Peyer's patch (tissue), 4 donors: ENCODE data around the gene TCF4. TPM values are rescaled to one million over a fixed set of nuclear protein-coding genes. Genes with fewer than 3 reads are reported as not detected.

ENCODE experiments used
- DNase-seq, 3 donors: peaks; one replicate each; pipeline ENCODE4 v3.0.0-alpha.2; 2017 to 2019
- H3K27ac ChIP-seq, 4 donors: fragments of 200-600 bp; sonication (generic); one replicate each; pipeline ENCODE4 v1.5.1; 2016 to 2019
- H3K27me3 ChIP-seq, 2 donors: fragments of 200-600 bp; sonication (generic); one replicate each; pipeline ENCODE4 v1.5.1; 2019
- H3K36me3 ChIP-seq, 3 donors: fragments of 200-600 bp; sonication (generic); one replicate each; pipeline ENCODE4 v1.5.1; 2016 to 2019
- H3K4me1 ChIP-seq, 4 donors: fragments of 200-600 bp; sonication (generic); one replicate each; pipeline ENCODE4 v1.5.1; 2016 to 2019
- H3K4me3 ChIP-seq, 4 donors: fragments of 200-600 bp; sonication (generic); 1 replicate in 3 of 4; 2 replicates in 1 of 4; pipeline ENCODE4 v1.5.1; 2016 to 2019; ENCODE audit warnings: mild to moderate bottlenecking in 1 of 4
- H3K9me3 ChIP-seq, 4 donors: fragments of 200-600 bp; sonication (generic); one replicate each; pipeline ENCODE4 v1.5.1; 2016 to 2019; ENCODE audit warnings: mild to moderate bottlenecking in 1 of 4
- POLR2A ChIP-seq, 2 donors: fragments of 450-650 bp; IDR thresholded peaks; one replicate each; pipeline ENCODE4 v1.5.1; 2017; ENCODE audit warnings: antibody characterized with exemption in 2 of 2, mild to moderate bottlenecking in 2 of 2, moderate library complexity in 2 of 2
- total RNA-seq, 4 donors: library from RNA; depleted of rRNA; stranded (reverse); fragments of >200 nt; gene quantifications; one replicate each; pipeline ENCODE4 v1.1.0, GENCODE V29; 2016
- TF ChIP-seq, protein P1 (sequence below), 6 experiments: fragments of 450-650 bp in 4 of 6; fragments of 200-600 bp in 2 of 6; sonication (generic) in 1 of 6; IDR thresholded peaks; one replicate each; pipeline ENCODE4 v1.5.1; 2017 to 2019; ENCODE audit warnings: antibody characterized with exemption in 6 of 6, mild to moderate bottlenecking in 3 of 6, moderate library complexity in 1 of 6

TCF4 gene
- total RNA-seq, 4 donors from 2014 or later = 11.9 to 190 (median 33.8) TPM

DNA sequence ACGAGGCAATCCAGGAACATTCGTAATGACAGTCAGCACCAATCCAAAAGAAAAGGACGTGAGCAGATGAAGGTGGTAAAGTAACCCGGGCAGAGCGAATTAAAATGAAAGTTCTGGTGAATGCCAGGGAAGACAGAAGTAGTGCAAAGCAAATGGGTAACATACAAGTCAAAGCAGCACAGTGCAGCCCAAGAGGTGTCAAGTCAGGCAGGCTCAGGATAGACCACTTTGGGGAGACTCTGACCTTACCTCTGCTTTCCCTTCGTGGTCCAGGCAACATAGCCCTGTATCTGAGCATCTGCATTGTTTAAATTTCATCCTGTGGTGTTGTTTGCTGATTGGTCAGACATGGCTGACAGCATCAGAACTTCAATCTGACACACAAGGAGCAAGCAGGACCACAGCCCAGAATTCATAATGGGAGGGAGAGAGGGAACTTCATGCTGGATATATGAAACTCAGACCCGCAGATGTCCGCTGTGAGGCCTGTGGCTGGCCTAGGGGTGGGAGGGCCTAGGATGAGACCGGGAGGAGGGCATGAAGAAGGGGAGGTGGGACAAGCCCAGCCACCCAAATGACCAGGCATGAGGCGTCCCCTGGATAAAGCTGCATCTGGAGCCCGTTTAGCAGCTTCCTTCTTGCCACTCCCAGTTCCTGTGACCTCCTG, 285.7 kb downstream of the TCF4 start:
- H3K36me3 ChIP-seq = no peaks in the 10 kb centered on the region
- TF ChIP-seq POLR2A (IDR thresholded peaks at IDR 0.05) = no peak
- TF ChIP-seq, protein P1, sequence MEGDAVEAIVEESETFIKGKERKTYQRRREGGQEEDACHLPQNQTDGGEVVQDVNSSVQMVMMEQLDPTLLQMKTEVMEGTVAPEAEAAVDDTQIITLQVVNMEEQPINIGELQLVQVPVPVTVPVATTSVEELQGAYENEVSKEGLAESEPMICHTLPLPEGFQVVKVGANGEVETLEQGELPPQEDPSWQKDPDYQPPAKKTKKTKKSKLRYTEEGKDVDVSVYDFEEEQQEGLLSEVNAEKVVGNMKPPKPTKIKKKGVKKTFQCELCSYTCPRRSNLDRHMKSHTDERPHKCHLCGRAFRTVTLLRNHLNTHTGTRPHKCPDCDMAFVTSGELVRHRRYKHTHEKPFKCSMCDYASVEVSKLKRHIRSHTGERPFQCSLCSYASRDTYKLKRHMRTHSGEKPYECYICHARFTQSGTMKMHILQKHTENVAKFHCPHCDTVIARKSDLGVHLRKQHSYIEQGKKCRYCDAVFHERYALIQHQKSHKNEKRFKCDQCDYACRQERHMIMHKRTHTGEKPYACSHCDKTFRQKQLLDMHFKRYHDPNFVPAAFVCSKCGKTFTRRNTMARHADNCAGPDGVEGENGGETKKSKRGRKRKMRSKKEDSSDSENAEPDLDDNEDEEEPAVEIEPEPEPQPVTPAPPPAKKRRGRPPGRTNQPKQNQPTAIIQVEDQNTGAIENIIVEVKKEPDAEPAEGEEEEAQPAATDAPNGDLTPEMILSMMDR (IDR thresholded peaks at IDR 0.05) = no peak
- no peaks in the 10 kb centered on the region for H3K4me1 ChIP-seq
- H3K9me3 ChIP-seq = no peaks in the 10 kb centered on the region
- peak overlapping the region; percentile 7 to 59 (median 35) for H3K27ac ChIP-seq
- no peak for DNase-seq
- H3K27me3 ChIP-seq = no peaks in the 10 kb centered on the region
- H3K4me3 ChIP-seq = no peak overlapping the region

DNA sequence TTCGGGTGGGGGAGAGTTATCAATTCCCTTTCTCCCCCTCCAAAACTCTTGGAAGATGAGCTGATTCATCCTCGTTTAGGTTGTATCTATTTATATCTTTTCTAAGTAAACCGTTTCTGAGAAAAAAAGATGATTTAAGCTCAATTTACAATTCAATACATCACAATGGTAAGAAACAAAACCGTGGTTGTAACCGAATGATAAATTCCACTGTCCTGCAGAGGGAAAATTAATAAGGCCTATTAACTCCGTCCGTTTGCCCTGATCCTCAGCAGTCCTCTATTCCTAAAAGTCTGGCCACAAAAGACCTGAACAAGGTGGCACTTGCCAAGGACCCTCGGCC, 286.2 kb downstream of the TCF4 start:
- Histone ChIP-seq H3K4me3 (no peak overlapping the region), H3K9me3 (no peaks in the 10 kb centered on the region), H3K36me3 (no peaks in the 10 kb centered on the region), H3K4me1 (no peaks in the 10 kb centered on the region), H3K27ac (peak overlapping the region; percentile 7 to 59 (median 35)), H3K27me3 (no peaks in the 10 kb centered on the region)
- DNase-seq = no peak
- TF ChIP-seq, protein P1 (IDR thresholded peaks at IDR 0.05) = no peak
- TF ChIP-seq POLR2A (IDR thresholded peaks at IDR 0.05) = no peak

DNA sequence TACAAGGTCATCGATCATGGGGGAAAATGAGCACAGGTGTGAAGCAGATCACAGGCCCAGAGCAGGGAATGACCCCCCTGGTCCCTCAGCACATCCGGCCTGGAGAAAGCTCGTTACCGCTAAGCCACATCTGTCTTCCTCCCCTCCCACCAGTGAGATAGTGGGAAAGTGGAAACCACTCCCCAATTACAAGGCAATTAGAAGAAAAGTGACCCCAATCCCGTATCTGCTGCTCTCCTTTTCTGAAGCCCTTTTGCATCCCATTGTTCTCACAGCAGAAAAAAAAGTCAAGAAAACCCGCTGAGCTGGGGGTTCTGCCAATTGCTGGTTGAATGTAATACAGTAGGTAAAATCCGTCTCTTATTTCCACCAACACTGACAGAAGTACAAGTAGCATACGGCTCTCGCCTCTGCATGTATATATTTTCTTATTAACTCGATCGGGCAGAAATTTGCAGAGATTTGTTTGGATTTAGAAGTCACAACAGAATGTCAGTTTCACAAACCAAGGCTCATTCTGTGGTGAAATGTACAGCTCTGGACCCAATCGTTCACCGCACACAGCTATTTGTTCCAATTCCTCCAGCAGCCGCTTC, 287.0 kb downstream of the TCF4 start:
- TF ChIP-seq POLR2A (IDR thresholded peaks at IDR 0.05) = no peak
- TF ChIP-seq, protein P1 (IDR thresholded peaks at IDR 0.05) = no peak
- no peak for DNase-seq
- Histone ChIP-seq H3K4me1 (no peaks in the 10 kb centered on the region), H3K36me3 (no peaks in the 10 kb centered on the region), H3K27ac (peak overlapping the region in 2 of 4 donors; percentile 2 to 58), H3K27me3 (no peaks in the 10 kb centered on the region), H3K9me3 (no peaks in the 10 kb centered on the region), H3K4me3 (no peak overlapping the region)

DNA sequence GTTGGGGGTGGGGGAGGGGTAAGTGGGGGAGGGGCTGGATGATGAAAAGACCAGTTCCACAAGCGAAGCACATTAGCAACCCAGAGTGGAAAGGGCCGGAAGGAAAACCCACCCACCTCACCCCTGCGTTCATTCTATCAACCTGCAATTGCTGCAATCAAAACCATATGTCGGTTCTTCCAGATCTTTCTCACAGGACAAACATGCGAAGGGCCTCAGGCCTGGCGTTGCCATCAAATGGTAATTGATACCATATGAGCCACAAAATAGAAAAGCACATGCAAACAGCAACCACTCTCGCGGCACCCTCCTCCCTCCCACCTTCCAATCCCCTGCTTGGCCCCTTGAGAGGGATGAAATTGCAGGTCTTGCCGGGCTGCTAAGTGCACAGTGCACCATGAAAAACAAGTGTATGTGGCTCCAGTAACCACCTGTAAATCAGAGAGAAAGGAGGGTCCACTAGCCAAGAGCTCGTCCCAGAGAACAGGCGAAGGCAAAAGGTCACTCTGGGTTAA, 287.5 kb downstream of the TCF4 start:
- no peak for DNase-seq
- no peaks in the 10 kb centered on the region for H3K9me3 ChIP-seq
- no peaks in the 10 kb centered on the region for H3K4me1 ChIP-seq
- no peaks in the 10 kb centered on the region for H3K36me3 ChIP-seq
- H3K27ac ChIP-seq = peak overlapping the region in 1 of 4 donors; percentile 58
- no peaks in the 10 kb centered on the region for H3K27me3 ChIP-seq
- TF ChIP-seq, protein P1 (IDR thresholded peaks at IDR 0.05) = no peak
- TF ChIP-seq POLR2A (IDR thresholded peaks at IDR 0.05) = no peak
- H3K4me3 ChIP-seq = no peak overlapping the region

DNA sequence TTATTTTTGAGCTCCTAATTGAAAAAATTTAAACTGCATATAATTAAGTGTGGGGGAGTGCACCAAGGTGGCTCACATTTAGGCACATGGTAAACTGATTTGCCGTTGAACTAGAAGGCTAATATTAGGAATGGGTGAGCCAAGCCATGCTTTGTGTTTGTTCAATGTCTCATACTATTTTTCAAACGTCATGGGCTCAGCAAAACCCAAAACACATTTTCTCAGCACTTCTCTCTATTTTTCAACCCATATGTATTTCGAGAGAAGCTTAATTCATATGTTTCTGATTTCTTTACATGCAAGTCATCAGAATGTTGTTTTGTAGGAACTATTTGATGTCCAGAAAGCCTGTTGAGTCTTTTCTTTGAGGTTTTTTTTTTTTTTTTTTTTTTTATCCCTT, 291.2 kb downstream of the TCF4 start:
- Histone ChIP-seq H3K27ac (no peak overlapping the region), H3K27me3 (no peaks in the 10 kb centered on the region), H3K36me3 (no peaks in the 10 kb centered on the region), H3K4me1 (no peaks in the 10 kb centered on the region), H3K9me3 (no peaks in the 10 kb centered on the region), H3K4me3 (no peak overlapping the region)
- TF ChIP-seq, protein P1 (IDR thresholded peaks at IDR 0.05) = no peak
- TF ChIP-seq POLR2A (IDR thresholded peaks at IDR 0.05) = no peak
- DNase-seq = no peak
